Mesothelial cell of epicardium (in vitro differentiated cells): Measurements from ENCODE around the gene C16orf86. TPM values are rescaled to one million over a fixed set of nuclear protein-coding genes. Genes with fewer than 3 reads are reported as not detected.

Experiments used
- DNase-seq, 2 experiments: peaks; one replicate each; pipeline ENCODE4 v3.0.0; 2021; ENCODE audit warnings: low spot score in 2 of 2; ENCODE audit not compliant: unreplicated experiment in 2 of 2
- H3K27ac Mint-ChIP-seq: 2 replicates; pipeline ENCODE4 v1.8.0; 2021; ENCODE audit warnings: mixed read lengths
- H3K27me3 Mint-ChIP-seq: 2 replicates; pipeline ENCODE4 v1.8.0; 2021; ENCODE audit warnings: low read depth, mixed read lengths
- H3K36me3 Mint-ChIP-seq: 2 replicates; pipeline ENCODE4 v1.8.0; 2021; ENCODE audit warnings: mixed read lengths
- H3K4me1 Mint-ChIP-seq: 2 replicates; pipeline ENCODE4 v1.8.0; 2021; ENCODE audit warnings: mixed read lengths
- H3K4me3 Mint-ChIP-seq: 2 replicates; pipeline ENCODE4 v1.8.0; 2021; ENCODE audit warnings: mild to moderate bottlenecking, moderate library complexity, mixed read lengths
- H3K9me3 Mint-ChIP-seq: 2 replicates; pipeline ENCODE4 v1.8.0; 2021; ENCODE audit warnings: mixed read lengths
- total RNA-seq: library from RNA; stranded (reverse); gene quantifications from 3 replicates; pipeline ENCODE4 v1.2.1, GENCODE V29; 2021
- TF ChIP-seq, protein P1 (sequence below): fragments of 200-600 bp; sonication (generic); IDR thresholded peaks from one replicate; pipeline ENCODE4 v1.5.0; 2021; ENCODE audit warnings: antibody characterized with exemption; ENCODE audit not compliant: unreplicated experiment

Gene C16orf86
- total RNA-seq, 1 donor from 2014 or later = 1.8 TPM

- no peak for DNase-seq
- TF ChIP-seq, protein P1, sequence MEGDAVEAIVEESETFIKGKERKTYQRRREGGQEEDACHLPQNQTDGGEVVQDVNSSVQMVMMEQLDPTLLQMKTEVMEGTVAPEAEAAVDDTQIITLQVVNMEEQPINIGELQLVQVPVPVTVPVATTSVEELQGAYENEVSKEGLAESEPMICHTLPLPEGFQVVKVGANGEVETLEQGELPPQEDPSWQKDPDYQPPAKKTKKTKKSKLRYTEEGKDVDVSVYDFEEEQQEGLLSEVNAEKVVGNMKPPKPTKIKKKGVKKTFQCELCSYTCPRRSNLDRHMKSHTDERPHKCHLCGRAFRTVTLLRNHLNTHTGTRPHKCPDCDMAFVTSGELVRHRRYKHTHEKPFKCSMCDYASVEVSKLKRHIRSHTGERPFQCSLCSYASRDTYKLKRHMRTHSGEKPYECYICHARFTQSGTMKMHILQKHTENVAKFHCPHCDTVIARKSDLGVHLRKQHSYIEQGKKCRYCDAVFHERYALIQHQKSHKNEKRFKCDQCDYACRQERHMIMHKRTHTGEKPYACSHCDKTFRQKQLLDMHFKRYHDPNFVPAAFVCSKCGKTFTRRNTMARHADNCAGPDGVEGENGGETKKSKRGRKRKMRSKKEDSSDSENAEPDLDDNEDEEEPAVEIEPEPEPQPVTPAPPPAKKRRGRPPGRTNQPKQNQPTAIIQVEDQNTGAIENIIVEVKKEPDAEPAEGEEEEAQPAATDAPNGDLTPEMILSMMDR = no peak
- H3K9me3 Mint-ChIP-seq = no peaks in the 10 kb centered on the region
- peaks cover 6% of the 10 kb centered on the region for H3K4me1 Mint-ChIP-seq
- H3K4me3 Mint-ChIP-seq = no peak overlapping the region
- H3K27me3 Mint-ChIP-seq = no peaks in the 10 kb centered on the region
- H3K27ac Mint-ChIP-seq = no peak overlapping the region
- peaks cover 8% of the 10 kb centered on the region for H3K36me3 Mint-ChIP-seq
Observed at GRCh38 chr16:67675999-67676398, 9.4 kb downstream of the C16orf86 start.

GRCh38 chr16:67676516-67676915 is 9.9 kb downstream of the C16orf86 start:
- Mint-ChIP-seq H3K36me3 (peaks cover 8% of the 10 kb centered on the region), H3K4me1 (peaks cover 6% of the 10 kb centered on the region), H3K27me3 (no peaks in the 10 kb centered on the region), H3K27ac (no peak overlapping the region), H3K9me3 (no peaks in the 10 kb centered on the region), H3K4me3 (no peak overlapping the region)
- DNase-seq = no peak
- TF ChIP-seq, protein P1 = no peak

GRCh38 chr16:67676939-67677338 is 10.3 kb downstream of the C16orf86 start:
- H3K27ac Mint-ChIP-seq = no peak overlapping the region

DNA sequence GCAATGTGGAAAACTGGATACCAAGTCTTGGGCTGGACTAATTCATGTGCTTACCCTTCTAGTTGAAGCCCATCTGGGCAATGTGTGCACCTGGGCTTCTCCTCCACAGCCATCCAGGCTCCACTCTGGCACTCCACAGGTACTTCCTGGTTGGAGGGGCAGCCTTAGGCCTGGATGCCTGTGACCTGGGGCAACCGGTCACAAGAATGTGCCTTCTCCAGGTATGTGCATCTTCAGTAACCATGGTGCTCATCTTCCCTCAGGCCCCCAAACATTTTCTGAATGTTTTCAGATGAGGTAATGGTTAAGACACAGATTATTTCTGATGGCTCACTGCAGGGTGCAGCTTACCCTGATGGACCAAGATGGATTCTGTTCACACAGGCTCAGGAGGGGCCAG is 11.1 kb downstream of the C16orf86 start:
- H3K27me3 Mint-ChIP-seq = no peaks in the 10 kb centered on the region
- H3K4me3 Mint-ChIP-seq = no peak overlapping the region
- H3K27ac Mint-ChIP-seq = peak overlapping the region; percentile 47
- TF ChIP-seq, protein P1 = no peak
- peaks cover 6% of the 10 kb centered on the region for H3K4me1 Mint-ChIP-seq
- H3K9me3 Mint-ChIP-seq = no peaks in the 10 kb centered on the region
- H3K36me3 Mint-ChIP-seq = peaks cover 12% of the 10 kb centered on the region
- no peak for DNase-seq

More at GRCh38 chr16:67676939-67677338, 10.3 kb downstream of the C16orf86 start:
- peaks cover 8% of the 10 kb centered on the region for H3K36me3 Mint-ChIP-seq
- no peaks in the 10 kb centered on the region for H3K27me3 Mint-ChIP-seq
- no peaks in the 10 kb centered on the region for H3K9me3 Mint-ChIP-seq
- TF ChIP-seq, protein P1 = no peak
- no peak for DNase-seq
- H3K4me3 Mint-ChIP-seq = no peak overlapping the region
- peaks cover 6% of the 10 kb centered on the region for H3K4me1 Mint-ChIP-seq

DNA sequence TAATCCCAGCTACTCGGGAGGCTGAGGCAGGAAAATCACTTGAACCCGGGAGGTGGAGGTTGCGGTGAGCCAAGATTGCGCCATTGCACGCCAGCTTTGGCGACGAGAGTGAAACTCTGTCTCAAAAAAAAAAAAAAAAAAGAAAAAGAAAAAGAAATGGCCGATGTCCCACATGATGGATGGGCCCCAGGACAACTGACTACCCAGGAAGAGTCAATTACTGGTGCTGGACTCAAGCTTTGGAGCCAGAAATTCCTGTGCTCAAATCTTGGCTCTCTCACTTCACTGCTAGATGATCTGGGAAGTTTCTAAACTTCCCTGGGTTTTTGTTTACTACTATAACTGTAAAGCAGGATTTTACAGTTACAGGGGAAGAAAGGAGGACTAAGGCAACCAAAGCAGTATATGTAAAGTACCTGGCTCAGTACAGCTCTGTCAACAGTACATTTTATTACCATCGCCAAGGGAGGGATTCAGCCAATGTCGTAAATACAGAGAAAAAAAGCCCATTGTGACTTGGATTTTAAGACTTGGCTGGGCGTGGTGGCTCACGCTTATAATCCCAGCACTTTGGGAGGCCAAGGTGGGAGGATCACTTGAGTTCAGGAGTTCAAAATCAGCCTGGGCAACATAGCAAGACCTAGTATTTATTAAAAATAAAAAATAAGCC is 11.9 kb downstream of the C16orf86 start:
- H3K36me3 Mint-ChIP-seq = peaks cover 15% of the 10 kb centered on the region
- no peaks in the 10 kb centered on the region for H3K27me3 Mint-ChIP-seq
- DNase-seq = no peak
- H3K4me3 Mint-ChIP-seq = no peak overlapping the region
- no peak overlapping the region for H3K27ac Mint-ChIP-seq
- TF ChIP-seq, protein P1 = no peak
- peaks cover 6% of the 10 kb centered on the region for H3K4me1 Mint-ChIP-seq
- H3K9me3 Mint-ChIP-seq = no peaks in the 10 kb centered on the region
